Embryonic facial prominence (tissue), 1 donor: ENCODE results near the gene RPL10.

ENCODE experiments used
- DNase-seq: peaks from one replicate; pipeline ENCODE4 v3.0.0-alpha.2; 2016; ENCODE audit errors: extremely low spot score

RPL10 gene

DNA sequence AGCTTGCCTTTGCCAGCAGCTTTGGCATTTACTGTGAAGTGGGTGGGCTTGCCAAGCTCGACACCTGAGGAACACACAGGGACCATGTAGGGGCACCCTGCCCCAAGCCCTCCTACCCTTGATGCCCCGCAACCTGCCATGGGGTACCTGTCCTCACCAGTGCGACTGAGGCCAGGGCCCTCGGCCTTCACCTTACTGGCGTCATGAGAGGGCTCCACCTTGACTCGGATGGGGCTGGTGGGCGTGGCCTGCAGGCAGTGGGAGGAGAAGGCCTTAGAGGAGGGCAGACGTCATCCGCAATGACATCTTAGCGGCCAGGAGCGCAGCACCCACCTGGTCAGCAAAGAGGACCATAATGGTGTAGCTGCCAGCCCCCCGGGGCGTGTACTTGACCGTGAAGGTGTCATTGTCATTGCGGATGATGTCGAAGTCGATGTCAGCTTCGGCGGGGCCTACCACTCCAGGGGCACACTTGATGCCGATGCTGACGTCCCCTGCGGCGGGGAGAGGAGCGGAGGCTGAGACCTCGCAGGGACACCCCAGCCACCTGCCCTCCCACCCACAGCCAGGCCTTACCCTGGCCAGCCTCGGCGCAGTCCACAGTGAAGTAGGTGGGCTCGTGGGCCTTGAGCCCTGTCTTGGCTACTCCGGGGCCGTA is 36.0 kb upstream of the RPL10 start:
- DNase-seq: no peak

DNA sequence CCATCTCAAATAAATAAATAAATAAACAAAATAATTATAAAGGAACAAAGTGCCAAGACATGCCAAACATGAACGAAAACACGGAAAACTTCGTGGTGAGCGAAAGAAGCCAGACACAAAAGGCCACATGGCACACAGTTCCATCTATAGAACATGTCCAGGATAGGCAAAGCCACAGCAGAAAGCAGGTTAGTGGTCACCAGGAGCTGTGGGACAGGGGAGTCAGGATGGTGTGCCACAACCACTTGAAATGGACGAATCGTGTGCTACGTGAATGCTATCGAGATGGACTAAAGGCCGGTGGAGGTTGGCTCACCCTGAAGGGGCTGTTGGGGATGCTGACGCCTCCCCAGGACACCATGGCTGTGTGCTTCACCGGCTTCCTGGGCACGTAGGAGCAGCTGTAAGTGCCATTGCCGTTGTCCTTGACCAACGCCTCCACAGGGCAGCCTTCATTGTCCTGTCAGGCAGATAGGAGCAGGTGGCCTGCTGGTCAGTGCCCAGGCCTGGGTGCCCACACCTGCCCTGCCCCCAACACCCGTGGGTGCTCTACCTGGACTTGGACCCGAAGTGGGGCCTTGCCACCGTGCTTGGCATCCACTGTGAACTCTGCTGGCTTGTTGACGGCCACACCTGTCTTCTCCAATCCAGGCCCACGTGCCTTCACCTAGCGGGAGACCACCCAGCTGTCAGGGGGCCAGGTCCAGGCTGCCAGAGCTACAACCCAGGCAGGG is 34.3 kb upstream of the RPL10 start:
- no peak for DNase-seq

DNA sequence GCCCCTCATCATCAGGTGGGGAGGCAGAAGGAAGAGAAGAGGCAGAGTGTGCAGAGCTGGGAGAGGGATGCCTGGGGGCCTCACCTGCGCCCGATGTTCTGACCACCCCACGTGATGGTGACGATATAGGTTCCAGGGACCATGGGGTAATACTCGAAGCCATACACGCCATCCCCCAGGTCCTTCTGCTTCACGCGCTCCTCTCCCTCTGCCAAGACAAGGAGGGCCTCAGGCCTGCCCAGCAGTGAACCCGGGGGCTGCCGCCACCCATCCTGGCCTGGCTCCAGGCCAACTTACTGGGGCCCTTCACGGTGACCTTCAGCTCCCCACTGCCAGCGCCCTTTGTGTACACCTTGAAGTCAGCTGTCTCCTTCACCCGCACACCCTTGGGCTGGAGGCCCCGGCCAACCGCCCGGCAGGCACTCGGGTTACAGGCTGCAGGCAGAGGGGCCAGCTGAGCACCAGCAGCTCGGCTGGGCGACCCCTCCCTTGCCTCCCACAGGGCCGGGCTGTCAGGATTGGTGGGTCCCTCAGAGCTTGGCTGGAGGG is 33.1 kb upstream of the RPL10 start:
- DNase-seq: no peak

DNA sequence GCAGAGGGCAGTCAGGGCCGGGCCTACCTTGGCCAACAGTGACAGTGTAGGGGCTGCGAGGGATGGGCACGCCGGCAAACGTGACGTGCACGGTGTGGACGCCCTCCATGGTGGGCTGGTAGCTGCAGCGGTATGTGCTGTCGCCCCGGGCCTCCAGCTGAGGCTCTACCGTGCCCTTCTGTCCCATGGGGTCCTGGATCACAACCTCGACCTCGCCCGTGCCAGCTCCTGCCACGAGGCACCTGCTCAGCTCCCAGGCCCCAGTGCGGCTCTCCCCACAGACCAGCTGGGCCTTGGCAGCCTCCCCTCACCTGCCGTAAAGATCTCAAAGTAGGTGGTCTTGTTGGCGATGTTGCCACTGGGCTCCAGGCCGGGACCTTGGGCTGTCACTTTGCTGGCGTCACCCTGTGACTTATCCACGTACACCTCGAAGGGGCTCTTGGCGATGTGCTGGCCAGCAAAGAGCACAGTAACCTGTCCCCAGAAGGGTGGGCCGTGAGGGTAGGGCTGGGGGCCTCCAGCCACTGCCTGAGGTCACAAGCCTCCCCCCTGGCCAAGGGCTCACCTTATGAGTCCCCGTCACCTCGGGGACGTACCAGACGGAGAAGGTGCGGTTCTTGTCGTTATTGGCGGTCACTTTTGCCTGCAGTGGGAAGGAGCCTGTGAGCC is 32.0 kb upstream of the RPL10 start:
- no peak for DNase-seq

DNA sequence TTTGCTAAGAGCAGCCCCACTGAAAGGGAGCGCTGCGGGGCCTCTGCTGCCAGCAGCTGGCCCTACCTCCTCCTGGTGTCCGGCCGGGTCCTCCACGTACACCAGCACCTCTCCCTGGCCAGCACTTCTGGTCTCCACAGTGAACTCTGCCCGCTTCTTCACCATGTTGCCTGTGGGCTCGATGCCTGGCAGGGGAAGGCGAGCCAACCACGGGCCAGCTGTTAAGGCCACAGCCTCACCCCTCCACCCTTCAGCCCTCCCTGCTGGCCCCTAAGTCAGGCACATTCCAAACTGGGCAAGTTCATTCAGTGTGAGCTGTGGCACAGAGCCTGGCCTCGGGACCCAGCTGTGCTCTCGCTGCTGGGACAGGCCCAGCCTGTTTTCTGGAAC is 31.5 kb upstream of the RPL10 start:
- no peak for DNase-seq

DNA sequence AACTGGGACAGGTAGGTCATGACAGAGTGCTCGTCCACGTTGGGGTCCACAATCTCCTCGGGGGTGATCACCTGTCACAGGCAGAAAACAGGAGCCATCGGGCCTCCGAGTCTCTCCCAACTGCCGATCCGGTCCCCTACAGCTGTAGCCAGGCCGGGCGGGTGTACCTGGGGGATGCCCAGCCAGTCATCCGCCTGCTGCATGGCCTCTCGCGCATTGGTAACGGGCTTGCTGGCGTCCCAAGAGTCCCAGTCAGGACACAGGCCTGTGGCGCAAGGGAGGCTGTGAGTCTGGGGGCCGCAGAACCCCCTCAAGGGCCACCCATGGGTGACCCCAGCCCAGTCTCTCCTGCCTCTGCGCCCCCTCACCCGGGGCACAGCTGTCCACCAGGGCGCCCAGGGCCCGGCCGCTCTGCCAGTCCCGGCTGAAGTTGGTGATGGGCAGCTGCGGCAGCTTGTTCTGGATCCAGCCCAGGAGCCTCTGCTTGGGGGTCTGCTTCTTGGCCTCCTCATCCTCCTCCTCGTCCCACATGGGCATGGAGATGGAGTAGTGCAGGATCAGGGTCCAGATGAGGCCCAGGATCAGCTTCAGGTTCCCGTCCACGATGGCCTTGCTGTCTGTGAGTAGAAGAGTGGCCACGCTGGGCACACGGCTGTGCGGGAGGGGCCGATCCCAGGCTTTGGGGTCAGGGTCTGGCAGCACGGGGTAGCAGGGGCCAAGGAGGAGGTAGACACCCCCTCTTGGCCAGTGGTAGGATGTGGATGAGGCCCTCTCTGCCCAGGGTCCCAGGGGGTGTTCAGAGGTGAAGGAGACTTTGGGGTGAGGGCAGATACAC is 30.5 kb upstream of the RPL10 start:
- DNase-seq: no peak

DNA sequence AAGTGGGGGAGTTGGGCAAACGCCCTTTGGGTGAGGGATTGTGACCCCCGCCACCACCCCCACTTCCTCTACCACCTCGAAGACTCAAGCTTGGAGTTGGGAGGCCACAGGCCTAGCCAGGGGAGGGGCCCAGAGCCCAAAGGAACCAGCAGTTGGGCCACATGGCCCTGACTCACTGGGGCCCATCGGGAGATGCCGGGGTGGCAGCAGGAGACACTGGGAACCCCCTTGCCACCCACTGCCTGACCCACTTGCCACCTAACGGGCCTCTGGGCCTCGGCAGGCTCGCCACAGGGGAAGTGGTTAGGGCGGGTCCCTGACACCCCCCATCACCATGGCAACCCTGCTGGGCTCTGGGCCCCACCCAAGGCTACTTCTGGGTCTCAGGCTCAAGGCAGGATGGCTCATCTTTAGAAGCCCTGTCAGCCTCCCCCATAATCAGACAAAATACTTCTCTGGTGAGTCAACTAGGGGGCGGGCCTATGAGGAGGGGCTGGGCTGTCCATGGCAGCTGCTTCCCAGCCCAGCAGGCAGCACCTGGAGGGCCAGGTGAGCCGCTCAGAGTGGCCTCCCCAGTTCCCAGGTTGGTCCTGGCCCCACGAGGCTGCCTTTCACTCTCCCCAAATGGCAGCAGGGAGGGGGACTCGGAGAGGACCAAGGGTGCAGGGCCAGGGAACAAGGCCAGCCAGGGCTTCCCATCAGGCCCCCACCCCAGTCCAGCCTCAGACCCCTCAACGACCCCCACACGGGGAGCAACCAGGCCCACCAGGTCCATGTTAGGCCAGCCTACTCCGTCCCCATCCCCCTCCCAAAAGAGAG is 29.3 kb upstream of the RPL10 start:
- DNase-seq: no peak

DNA sequence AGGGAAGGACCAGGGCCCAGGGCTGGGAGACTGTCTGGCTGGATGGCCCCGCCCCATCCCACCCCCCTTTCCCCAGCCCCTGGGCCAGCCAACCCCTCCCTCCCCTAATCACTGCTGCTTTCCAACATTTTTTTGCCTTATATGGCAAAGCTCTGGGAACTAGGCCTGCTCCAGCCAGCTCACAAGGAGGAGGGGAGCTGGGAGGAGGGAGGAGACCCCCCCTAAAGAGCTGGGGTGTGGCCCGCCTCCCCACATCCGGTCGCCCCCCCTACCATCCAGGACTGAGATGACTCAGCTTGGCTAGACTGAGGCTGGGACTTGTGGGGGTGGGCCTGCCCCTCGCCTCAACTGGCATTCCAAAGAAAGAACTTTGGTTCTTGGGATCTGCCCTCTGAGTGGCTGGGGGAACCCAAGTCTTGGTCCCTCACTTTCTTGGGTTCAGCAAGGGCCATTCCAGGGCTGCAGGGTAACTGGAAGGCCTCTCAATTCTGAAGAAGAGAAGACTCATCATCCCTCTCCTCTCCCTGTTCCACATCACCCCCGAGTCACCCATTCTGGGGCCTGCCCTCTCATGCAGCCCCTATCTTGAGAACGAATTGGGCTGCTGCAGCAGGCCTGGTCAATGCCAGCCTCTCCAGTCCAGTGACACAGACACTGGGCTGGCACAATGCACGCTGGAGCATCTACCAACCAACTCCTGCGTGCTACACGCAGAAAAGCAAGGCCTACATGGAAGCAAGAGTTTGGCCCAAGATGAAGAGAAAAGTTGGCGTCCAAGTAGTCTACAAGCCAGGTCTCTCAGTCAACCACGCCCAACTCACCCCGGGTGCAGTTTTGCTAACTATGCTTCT is 28.5 kb upstream of the RPL10 start:
- DNase-seq: peak; percentile 89

DNA sequence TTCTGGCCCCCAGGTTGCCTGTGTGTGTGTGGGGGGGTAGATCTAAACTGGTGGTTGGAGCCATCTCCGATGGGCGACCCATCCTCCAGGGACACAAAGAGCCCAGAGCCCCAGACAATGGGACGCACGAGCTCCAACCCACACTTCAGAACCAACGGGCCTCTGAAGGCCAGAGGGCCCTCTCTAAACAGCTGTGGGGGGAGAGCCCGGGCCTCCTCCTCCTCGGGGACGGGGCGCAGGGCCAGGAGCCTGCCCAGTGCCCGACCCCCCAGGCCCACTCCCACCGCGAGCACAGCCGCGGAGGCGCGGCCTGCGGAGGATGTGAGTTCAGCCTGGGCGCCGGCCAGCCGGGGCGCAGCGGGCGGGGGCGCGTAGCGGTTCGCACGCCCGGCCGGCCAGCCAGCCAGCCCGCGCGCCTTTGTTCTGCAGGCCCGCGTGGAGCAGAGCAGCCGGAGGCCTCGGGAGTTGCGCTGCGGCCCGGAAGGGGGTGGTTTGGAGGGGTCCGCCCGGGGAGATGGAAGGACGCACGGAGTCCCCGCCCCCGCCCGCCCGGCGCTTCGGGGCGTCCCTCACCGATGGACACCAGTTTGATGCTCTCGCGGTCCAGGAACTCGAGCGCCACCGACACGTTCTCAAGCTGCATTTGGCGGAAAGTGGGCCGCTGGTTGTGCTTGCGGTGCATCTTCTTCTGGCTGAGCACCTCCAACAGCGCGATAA is 27.7 kb upstream of the RPL10 start:
- no peak for DNase-seq

DNA sequence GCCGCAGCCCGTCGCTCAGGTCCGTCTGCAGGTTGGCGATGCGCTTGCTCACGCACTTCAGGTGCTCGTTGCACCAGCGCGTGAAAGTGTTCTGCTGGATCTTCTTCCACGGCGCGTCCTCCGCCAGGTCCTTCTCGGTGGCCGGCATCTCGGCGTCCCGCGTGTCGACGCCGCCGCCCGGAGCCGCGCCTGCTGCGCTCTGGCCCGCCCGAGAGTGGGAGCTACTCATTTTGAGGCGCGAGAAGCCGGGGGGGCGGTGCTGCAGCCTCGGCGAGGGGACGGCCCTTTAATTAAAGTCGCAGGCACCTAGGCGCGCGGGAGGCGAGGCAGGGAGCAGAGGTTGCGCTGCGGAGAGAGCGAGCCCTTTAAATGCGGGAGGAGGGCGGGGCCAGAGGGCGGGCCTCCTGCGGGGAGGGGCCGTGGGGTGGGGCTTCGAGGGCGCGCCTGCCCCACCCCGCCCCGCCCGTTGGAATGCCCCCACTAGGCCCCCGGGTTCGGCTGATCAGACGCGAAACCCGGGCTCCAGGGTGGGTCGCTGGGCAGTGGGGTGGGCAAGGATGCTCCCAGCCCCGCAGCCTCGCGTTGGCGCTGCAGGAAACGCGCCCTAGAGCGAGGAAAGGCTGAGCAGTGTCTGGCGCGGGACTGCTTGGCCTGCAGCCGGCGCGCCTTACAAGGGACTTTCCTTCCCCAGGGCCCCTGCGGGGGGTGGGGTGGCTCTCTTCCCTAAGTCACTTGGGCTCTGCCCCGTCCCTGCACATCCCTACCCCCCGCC is 27.0 kb upstream of the RPL10 start:
- peak; percentile 82 for DNase-seq

DNA sequence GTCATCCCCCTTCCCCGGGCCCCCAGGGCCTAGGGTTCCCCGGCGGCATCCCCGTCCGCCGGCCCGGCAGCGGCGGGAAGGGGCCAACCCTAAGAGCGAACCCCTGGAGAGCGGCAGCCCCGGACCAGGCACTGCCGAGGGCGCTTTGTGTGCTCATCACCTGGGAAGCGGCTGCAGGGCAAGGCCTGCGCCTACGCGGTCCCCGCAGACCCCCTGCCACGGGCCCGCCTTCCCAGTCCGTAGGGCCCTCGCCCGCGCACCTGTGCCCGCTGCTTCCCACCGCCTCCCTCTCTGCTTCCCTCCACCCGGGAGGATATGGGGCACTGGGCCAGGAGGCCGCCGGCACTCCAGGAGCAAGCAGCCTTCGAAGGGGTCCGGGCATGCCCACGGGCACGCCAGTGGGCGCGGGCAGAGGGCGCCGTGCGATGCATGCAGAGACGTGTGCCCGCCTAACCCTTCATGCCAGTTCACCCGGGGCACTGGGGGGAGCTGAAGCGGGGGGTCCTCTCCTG is 26.3 kb upstream of the RPL10 start:
- no peak for DNase-seq

DNA sequence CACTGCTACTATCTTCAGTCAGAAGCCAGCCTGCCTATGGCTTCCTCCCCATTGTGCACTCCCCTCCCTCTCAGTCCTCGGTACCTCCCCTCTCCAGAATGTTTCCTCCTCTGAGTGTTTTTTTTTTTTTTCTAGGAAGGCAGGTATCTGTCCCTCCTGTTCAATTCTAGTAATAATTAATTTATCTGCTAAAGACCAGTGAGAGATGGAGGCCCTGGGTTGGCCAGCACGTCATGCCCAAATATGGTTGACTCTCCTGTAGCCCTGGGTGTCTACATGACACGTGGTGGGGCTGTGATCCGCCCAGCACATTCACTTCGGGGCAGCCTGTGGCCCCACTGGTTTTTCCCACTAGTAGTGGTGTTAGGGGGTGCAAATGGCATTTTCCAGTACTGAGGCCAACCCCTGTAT is 25.6 kb upstream of the RPL10 start:
- no peak for DNase-seq

DNA sequence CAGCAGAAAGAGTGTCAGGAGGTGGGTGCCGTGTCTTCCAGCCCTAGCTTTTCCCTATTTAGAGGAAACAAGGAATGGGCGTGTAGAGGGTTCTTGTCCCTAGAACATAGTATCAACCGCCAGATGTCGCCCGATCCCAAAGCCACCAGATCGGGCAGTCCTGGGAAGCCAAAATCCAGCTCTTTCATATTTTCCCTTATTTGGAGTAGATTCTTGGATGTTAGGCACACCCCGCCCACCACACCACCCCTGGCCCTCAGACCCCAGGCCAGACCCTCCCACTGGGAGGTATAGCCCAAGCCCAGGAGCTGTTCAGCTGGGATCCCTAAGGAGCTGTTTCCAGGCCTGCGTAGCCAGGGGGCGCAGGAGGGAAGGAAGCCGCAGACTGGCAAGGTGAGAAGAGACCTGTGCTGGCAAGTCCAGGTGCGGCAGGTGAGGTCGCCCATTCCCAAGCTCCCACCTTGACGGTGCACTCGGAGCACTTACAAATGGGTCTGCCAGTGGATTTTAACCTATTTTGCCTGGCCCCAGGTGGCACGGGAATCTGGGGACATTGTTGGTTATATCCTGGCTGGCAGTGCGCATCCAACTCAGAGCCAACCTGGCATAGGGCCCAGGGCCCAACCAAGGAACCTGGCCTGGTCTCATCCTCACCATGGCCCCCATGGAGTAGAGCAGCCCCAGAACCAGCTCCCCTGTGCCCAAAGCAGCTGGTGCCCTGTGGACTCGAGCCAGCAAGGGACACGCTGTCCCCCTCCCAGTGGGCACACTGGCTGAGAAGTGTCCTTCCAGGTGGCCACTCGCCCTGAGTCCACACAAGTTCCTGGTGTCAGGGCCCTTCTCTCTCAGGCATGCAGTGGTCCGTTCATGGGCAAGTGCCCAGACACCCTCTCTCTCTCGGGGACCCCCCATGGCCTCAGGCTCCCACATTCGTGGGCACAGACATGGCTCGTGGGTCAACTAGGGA is 24.6 kb upstream of the RPL10 start:
- DNase-seq: no peak

DNA sequence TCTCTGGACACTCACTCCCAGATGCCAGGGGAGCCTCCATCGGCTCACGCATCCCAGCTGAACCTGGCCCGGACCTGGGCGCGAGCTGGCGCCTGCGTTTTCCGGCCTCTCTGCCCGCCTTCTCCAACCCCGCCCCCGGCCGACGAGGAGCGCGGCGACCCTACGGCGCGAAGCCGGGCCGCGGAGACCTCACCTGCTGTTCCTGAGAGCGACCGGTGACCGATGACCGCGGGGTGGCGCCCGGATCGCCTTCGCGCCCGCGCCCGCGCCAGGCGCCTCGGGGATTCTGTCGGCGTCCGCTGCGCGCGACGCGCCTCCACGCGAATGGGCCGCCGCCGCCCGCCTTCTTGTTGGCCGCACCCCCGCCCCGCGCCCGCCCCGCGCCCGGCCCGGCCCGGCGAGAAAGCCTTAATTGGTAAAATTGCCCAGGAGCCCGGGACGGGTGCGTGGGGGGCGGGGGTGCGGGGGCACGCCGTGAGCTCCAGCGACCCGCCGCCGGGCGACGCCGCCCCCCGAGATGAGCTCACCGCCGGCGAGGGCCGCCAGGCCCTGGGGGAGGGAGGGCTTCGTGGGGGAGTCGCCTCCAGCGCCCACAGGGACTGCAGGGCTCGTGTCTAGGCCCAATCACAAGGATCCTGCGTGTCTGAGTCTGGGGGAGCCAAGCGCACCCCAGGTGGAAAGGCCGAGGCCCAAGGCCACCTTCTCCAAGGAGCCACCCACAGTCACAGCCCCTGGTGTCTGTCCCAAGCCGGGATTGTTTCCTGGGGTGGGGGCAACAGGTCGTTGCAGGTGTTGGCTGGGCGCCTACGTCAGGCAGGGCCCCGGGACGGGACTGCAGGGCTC is 23.6 kb upstream of the RPL10 start, which contains the start of gene FLNA:
FLNA (minus strand) TSS at position 322 of the 843 bp plus-strand sequence. CDS start 3,389 bp downstream, outside the sequence.
- DNase-seq: no peak

DNA sequence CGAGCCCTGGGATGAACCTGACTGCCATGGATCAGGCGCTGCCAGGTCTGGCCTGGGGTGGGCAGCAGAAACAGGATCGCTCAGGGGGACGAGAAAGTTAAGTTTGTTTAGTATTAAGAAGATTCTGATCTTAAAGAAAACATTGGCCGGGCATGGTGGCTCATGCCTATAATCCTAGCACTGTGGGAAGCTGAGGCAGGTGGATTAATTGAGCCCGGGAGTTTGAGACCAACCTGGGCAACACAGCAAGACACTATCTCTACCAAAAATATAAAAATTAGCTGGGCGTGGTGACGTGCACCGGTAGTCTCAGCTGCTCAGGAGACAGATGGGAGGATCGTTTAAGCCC is 23.0 kb upstream of the RPL10 start:
- no peak for DNase-seq

DNA sequence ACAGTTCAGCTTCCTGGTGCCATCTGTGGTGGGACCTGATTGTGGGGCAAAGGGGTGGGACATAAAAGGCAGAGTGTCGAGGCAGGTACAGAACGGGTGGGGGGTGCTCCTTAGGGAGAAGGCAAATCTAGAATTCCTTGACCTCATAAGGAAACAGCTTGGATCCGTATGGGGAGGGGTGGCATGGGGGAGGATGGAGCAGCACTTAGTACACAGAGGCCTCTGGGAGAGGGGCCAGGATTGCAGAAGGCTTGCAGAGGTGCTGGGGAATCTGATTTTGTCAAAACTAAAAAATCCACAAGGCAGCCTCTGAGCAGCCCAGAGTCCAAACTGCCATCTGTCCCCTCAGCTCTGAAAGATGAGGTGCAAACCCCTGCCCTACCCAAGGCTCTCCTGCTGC is 21.4 kb upstream of the RPL10 start:
- no peak for DNase-seq
